HEK293 (cell line): ENCODE data around the gene VTN.

Experiments
- ELK4 ChIP-seq: IDR thresholded peaks from 2 replicates; pipeline ENCODE4 v1.6.1; 2011; ENCODE audit warnings: mild to moderate bottlenecking, low read depth, low read length, borderline replicate concordance
- KLF8 ChIP-seq: fragments of 450-650 bp; formaldehyde crosslinking; IDR thresholded peaks from 2 replicates; pipeline ENCODE4 v1.5.1; 2016; ENCODE audit warnings: missing biosample characterization, missing genetic modification characterization
- SP3 ChIP-seq: fragments of 450-650 bp; formaldehyde crosslinking; IDR thresholded peaks from 2 replicates; pipeline ENCODE4 v1.5.1; 2016; ENCODE audit warnings: missing biosample characterization, missing genetic modification characterization
- ZBTB17 ChIP-seq: fragments of 450-650 bp; formaldehyde crosslinking; IDR thresholded peaks from 2 replicates; pipeline ENCODE4 v1.5.1; 2016; ENCODE audit warnings: missing biosample characterization, missing genetic modification characterization
- ZNF157 ChIP-seq: fragments of 450-650 bp; formaldehyde crosslinking; IDR thresholded peaks from 2 replicates; pipeline ENCODE4 v1.5.1; 2016; ENCODE audit warnings: missing biosample characterization, missing genetic modification characterization
- ZNF211 ChIP-seq: fragments of 450-650 bp; formaldehyde crosslinking; IDR thresholded peaks from 2 replicates; pipeline ENCODE4 v1.5.1; 2016; ENCODE audit warnings: low read depth, missing biosample characterization, missing genetic modification characterization
- ZNF292 ChIP-seq: fragments of 450-650 bp; formaldehyde crosslinking; IDR thresholded peaks from 2 replicates; pipeline ENCODE4 v1.5.1; 2016; ENCODE audit warnings: low read depth, missing biosample characterization, missing genetic modification characterization, borderline replicate concordance
- ZNF423 ChIP-seq: fragments of 450-650 bp; formaldehyde crosslinking; IDR thresholded peaks from 2 replicates; pipeline ENCODE4 v1.5.1; 2016; ENCODE audit warnings: missing biosample characterization, missing genetic modification characterization
- ZNF501 ChIP-seq: fragments of 450-650 bp; formaldehyde crosslinking; IDR thresholded peaks from 2 replicates; pipeline ENCODE4 v1.5.1; 2016; ENCODE audit warnings: missing biosample characterization, missing genetic modification characterization
- ZNF513 ChIP-seq: fragments of 450-650 bp; IDR thresholded peaks from 2 replicates; pipeline ENCODE4 v1.5.1; 2018; ENCODE audit warnings: missing biosample characterization, missing genetic modification characterization
- ZNF660 ChIP-seq: fragments of 450-650 bp; IDR thresholded peaks from 2 replicates; pipeline ENCODE4 v1.5.1; 2018; ENCODE audit warnings: missing biosample characterization, mild to moderate bottlenecking, missing genetic modification characterization
- ZNF792 ChIP-seq: fragments of 450-650 bp; formaldehyde crosslinking; IDR thresholded peaks from 2 replicates; pipeline ENCODE4 v1.5.1; 2016; ENCODE audit warnings: missing biosample characterization, missing genetic modification characterization
- ZXDB ChIP-seq: fragments of 450-650 bp; formaldehyde crosslinking; IDR thresholded peaks from 2 replicates; pipeline ENCODE4 v1.5.1; 2016; ENCODE audit warnings: missing biosample characterization, missing genetic modification characterization
- TF ChIP-seq, protein P1 (sequence below): fragments of 450-650 bp; formaldehyde crosslinking; IDR thresholded peaks from 2 replicates; pipeline ENCODE4 v1.5.1; 2017; ENCODE audit warnings: missing biosample characterization, missing genetic modification characterization
- TF ChIP-seq, protein P2 (sequence below): fragments of 450-650 bp; formaldehyde crosslinking; IDR thresholded peaks from 2 replicates; pipeline ENCODE4 v1.5.1; 2016; ENCODE audit warnings: missing biosample characterization, missing genetic modification characterization
- TF ChIP-seq, protein P3 (sequence below): fragments of 450-650 bp; formaldehyde crosslinking; IDR thresholded peaks from 2 replicates; pipeline ENCODE4 v1.5.1; 2016; ENCODE audit warnings: missing biosample characterization, missing genetic modification characterization
- TF ChIP-seq, protein P4 (sequence below): fragments of 450-650 bp; formaldehyde crosslinking; IDR thresholded peaks from 2 replicates; pipeline ENCODE4 v1.5.1; 2017; ENCODE audit warnings: missing biosample characterization, missing genetic modification characterization
- TF ChIP-seq, protein P5 (sequence below): fragments of 450-650 bp; formaldehyde crosslinking; IDR thresholded peaks from 2 replicates; pipeline ENCODE4 v1.5.1; 2016; ENCODE audit warnings: missing biosample characterization, missing genetic modification characterization
- TF ChIP-seq, protein P6 (sequence below): fragments of 450-650 bp; formaldehyde crosslinking; IDR thresholded peaks from 2 replicates; pipeline ENCODE4 v1.5.1; 2017; ENCODE audit warnings: missing biosample characterization, missing genetic modification characterization

Gene VTN

GRCh38 chr17:28371245-28372202, 1.4 kb upstream of the VTN start, which contains the start of gene SARM1 (continued):
- TF ChIP-seq, protein P1, sequence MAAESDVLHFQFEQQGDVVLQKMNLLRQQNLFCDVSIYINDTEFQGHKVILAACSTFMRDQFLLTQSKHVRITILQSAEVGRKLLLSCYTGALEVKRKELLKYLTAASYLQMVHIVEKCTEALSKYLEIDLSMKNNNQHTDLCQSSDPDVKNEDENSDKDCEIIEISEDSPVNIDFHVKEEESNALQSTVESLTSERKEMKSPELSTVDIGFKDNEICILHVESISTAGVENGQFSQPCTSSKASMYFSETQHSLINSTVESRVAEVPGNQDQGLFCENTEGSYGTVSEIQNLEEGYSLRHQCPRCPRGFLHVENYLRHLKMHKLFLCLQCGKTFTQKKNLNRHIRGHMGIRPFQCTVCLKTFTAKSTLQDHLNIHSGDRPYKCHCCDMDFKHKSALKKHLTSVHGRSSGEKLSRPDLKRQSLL (tag by site-specific recombination): no peak
- TF ChIP-seq, protein P2, sequence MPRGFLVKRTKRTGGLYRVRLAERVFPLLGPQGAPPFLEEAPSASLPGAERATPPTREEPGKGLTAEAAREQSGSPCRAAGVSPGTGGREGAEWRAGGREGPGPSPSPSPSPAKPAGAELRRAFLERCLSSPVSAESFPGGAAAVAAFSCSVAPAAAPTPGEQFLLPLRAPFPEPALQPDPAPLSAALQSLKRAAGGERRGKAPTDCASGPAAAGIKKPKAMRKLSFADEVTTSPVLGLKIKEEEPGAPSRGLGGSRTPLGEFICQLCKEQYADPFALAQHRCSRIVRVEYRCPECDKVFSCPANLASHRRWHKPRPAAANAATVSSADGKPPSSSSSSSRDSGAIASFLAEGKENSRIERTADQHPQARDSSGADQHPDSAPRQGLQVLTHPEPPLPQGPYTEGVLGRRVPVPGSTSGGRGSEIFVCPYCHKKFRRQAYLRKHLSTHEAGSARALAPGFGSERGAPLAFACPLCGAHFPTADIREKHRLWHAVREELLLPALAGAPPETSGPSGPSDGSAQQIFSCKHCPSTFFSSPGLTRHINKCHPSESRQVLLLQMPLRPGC (tag by site-specific recombination): peak; percentile 48; the same call in 1 of the 2 replicates
- TF ChIP-seq, protein P3, sequence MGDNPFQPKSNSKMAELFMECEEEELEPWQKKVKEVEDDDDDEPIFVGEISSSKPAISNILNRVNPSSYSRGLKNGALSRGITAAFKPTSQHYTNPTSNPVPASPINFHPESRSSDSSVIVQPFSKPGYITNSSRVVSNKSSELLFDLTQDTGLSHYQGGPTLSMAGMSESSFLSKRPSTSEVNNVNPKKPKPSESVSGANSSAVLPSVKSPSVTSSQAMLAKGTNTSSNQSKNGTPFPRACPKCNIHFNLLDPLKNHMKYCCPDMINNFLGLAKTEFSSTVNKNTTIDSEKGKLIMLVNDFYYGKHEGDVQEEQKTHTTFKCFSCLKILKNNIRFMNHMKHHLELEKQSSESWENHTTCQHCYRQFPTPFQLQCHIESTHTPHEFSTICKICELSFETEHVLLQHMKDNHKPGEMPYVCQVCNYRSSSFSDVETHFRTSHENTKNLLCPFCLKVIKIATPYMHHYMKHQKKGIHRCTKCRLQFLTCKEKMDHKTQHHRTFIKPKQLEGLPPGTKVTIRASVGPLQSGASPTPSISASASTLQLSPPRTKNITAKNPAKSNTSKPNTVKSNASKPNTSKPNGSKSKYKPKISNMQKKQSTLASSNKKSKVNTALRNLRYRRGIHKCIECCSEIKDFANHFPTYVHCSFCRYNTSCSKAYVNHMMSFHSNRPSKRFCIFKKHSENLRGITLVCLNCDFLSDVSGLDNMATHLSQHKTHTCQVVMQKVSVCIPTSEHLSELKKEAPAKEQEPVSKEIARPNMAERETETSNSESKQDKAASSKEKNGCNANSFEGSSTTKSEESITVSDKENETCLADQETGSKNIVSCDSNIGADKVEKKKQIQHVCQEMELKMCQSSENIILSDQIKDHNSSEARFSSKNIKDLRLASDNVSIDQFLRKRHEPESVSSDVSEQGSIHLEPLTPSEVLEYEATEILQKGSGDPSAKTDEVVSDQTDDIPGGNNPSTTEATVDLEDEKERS (tag by site-specific recombination): no peak
- peak; percentile 69 for TF ChIP-seq KLF8 (tag by site-specific recombination)
- no peak for TF ChIP-seq ZNF292 (tag by site-specific recombination)
- peak; percentile 91 for TF ChIP-seq SP3 (tag by site-specific recombination)
- no peak for TF ChIP-seq ZNF792 (tag by site-specific recombination)
- TF ChIP-seq ZNF660 (tag by site-specific recombination): no peak
- TF ChIP-seq, protein P4, sequence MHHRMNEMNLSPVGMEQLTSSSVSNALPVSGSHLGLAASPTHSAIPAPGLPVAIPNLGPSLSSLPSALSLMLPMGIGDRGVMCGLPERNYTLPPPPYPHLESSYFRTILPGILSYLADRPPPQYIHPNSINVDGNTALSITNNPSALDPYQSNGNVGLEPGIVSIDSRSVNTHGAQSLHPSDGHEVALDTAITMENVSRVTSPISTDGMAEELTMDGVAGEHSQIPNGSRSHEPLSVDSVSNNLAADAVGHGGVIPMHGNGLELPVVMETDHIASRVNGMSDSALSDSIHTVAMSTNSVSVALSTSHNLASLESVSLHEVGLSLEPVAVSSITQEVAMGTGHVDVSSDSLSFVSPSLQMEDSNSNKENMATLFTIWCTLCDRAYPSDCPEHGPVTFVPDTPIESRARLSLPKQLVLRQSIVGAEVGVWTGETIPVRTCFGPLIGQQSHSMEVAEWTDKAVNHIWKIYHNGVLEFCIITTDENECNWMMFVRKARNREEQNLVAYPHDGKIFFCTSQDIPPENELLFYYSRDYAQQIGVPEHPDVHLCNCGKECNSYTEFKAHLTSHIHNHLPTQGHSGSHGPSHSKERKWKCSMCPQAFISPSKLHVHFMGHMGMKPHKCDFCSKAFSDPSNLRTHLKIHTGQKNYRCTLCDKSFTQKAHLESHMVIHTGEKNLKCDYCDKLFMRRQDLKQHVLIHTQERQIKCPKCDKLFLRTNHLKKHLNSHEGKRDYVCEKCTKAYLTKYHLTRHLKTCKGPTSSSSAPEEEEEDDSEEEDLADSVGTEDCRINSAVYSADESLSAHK (tag by site-specific recombination): 0 out of 2 replicates have a peak, but pooled peaks have one; percentile 13
- TF ChIP-seq ZNF423: no peak
- no peak for TF ChIP-seq ZNF211
- TF ChIP-seq ZNF157 (tag by site-specific recombination): no peak
- TF ChIP-seq, protein P5, sequence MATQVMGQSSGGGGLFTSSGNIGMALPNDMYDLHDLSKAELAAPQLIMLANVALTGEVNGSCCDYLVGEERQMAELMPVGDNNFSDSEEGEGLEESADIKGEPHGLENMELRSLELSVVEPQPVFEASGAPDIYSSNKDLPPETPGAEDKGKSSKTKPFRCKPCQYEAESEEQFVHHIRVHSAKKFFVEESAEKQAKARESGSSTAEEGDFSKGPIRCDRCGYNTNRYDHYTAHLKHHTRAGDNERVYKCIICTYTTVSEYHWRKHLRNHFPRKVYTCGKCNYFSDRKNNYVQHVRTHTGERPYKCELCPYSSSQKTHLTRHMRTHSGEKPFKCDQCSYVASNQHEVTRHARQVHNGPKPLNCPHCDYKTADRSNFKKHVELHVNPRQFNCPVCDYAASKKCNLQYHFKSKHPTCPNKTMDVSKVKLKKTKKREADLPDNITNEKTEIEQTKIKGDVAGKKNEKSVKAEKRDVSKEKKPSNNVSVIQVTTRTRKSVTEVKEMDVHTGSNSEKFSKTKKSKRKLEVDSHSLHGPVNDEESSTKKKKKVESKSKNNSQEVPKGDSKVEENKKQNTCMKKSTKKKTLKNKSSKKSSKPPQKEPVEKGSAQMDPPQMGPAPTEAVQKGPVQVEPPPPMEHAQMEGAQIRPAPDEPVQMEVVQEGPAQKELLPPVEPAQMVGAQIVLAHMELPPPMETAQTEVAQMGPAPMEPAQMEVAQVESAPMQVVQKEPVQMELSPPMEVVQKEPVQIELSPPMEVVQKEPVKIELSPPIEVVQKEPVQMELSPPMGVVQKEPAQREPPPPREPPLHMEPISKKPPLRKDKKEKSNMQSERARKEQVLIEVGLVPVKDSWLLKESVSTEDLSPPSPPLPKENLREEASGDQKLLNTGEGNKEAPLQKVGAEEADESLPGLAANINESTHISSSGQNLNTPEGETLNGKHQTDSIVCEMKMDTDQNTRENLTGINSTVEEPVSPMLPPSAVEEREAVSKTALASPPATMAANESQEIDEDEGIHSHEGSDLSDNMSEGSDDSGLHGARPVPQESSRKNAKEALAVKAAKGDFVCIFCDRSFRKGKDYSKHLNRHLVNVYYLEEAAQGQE (tag by site-specific recombination): peak; percentile 54; the same call in 1 of the 2 replicates
- no peak for TF ChIP-seq ELK4
- TF ChIP-seq ZNF501 (tag by site-specific recombination): peak; percentile 83
- TF ChIP-seq, protein P6, sequence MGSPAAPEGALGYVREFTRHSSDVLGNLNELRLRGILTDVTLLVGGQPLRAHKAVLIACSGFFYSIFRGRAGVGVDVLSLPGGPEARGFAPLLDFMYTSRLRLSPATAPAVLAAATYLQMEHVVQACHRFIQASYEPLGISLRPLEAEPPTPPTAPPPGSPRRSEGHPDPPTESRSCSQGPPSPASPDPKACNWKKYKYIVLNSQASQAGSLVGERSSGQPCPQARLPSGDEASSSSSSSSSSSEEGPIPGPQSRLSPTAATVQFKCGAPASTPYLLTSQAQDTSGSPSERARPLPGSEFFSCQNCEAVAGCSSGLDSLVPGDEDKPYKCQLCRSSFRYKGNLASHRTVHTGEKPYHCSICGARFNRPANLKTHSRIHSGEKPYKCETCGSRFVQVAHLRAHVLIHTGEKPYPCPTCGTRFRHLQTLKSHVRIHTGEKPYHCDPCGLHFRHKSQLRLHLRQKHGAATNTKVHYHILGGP: no peak
- no peak; the same call in 1 of the 2 replicates for TF ChIP-seq ZXDB (tag by site-specific recombination)
- peak; percentile 87 for TF ChIP-seq ZBTB17 (tag by site-specific recombination)
- TF ChIP-seq ZNF513 (tag by site-specific recombination): no peak
